HG02763 (cell line): ENCODE data around the gene USP32.
"Not testable (repeated sequence)": the region's sequence is repeated elsewhere in the genome, so short reads cannot be mapped to it uniquely, and the experiment has no call there.

Experiments used
- ATAC-seq: cut with Tn5 transposase; IDR thresholded peaks from one replicate; pipeline ENCODE4 v1.9.1; 2021; ENCODE audit warnings: mild to moderate bottlenecking, moderate library complexity; ENCODE audit not compliant: unreplicated experiment

The USP32 gene

DNA sequence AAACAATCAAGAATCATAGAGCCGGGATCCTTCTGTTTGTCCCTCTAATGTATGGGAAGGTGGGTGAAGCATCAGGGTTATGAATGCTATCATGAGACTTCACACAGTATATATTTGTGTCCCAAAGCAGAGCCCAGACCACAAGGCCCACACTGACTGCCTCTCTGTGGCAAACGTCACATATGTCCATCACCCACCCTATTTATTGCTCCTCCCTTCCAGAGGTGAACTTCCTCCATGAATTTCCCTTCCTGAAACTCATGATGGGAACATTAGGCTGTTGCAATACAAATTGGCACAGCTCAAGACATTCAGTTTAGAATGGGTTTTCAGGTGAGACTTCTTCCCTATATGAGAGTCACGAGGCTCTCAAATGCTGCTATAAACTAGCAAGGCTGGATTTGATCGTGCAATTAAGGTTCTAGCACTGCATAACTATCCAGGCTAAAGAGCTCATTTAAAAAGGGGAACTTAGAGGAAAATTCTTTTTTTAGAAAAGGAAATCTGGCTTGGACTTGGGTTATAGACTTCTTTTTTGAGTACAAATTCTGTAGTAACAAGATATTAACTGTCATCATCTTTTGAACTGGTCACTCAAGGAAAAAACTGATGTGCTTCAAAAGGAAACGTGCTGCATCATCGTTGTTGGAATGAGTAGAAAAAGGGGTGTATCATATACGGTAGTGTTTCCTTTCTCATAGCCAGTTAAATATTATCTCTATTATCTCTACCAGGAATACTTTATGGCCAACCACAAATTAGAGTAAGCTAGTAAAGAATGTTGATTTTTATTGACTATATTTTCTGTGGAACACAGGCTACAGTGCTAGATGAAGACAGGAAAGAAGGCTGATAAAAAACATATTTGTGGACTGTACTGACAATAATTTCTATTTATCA is 204.8 kb downstream of the USP32 start:
- not testable (repeated sequence) for ATAC-seq

GRCh38 chr17:60186372-60186771 is 205.6 kb downstream of the USP32 start:
- not testable (repeated sequence) for ATAC-seq

DNA sequence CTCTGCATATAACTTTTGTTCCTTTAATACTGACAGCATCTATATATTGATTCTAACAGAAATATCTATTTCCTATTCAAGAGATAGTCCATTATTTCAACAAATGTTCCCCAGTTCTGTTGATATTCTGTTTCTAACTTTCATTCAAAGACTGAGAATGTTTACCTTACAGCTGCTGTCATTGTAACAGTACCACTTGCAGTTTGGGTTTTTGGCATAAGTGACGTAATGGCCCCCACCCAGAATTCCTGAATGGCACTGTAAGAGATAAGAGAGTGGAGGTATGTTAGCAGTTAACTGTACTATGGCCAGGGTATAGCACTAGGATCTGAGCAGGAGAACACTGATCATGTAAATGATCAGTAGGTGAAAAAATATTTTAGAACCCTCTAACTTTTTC is 211.6 kb downstream of the USP32 start:
- ATAC-seq: not testable (repeated sequence)

DNA sequence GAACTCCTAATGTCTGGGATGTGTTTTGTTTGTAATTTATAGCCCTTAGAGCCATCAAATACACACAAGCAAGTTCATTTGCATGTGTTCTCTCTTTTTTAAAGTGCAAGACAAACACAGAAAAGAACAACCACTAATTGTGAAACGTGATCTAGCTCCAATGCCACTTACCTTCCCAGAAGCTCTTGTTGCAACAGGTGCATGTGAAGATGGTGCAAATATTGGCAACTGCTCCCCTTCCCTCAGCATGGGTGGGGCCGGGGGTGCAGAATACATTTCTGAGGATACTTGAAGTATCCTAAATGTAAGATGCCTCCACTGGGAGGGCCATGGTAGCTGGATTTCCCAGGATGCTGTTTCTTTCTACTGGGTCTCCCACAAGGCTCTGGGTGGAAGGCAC is 213.8 kb downstream of the USP32 start:
- ATAC-seq: not testable (repeated sequence)

GRCh38 chr17:60176763-60177162 is 215.2 kb downstream of the USP32 start:
- ATAC-seq: not testable (repeated sequence)

DNA sequence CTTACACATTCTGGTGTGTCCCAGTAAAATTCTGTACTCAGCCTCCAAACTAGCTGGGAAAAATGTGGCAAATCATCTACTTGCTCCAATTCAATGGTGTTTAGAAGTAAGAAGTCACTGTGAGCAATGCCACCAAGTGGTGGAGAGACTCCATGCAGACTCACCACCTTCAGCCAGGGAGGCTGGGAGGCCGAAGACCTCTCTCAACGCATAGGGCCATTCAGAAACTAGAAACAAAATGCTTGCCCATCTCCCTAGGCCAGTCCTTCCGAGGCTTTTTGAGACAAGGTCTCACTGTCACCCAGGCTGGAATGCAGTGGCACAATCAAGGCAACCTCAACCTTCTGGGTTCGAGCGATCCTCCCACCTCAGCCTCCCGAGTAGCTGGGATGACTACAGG is 217.2 kb downstream of the USP32 start:
- not testable (repeated sequence) for ATAC-seq

DNA sequence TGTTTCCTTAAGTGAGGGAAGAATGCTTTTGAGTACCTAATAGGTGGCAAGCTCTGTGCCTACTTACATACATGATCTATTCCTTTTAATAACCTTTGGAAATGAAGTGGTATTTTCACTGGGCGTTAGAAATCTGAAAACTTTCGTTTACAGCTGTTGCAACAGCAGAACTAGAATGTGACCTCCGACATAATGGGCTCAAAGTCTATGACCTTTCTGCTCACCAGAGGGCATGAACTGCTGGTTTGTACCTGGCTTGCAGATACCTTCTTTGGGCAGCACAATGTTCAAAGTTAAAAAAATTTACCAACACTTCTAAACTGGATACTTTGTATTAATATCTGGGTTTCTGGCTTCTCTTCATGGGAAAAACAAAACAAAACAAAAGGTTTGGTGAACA is 217.9 kb downstream of the USP32 start:
- no peak for ATAC-seq

DNA sequence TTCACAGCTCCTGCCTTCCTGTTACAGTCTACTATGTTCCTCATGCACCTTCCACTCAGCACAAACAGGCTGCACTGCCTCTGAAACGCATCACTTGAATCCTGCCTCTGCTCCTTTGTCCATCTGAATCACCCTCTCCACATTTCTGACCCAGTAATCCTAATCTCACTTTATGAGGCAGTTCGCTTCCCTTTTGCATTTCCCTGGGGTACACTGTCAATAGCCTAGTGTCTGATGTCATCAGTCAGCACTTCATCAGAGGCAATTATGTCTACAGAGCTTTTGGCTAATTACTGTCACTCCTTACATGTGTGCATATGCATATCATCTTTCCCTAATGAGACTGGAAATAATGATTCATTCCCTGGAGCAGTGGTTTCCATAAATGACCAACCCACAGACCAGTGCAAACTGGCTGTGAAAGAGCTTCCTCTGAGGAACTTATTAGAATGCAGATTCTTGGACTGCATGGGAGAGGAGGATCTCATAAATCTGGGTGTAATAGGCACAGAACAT is 218.6 kb downstream of the USP32 start:
- no peak for ATAC-seq

DNA sequence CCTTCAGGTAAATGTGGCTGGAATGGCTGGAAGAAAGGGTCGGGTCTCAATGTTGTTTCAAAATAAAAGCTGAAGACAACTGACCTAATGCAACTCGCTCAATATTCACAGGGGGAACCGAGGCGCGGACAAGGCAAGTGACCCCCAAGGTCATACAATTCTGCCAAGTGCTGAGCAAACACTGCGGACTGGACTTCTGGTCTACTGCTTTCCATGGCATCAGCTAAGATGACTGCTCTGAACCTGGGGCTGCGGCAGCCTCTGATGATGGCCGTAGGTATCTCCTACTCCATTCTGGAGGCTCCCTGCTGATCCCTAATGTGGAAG is 220.2 kb downstream of the USP32 start:
- no peak for ATAC-seq

GRCh38 chr17:60170835-60171752 is 220.8 kb downstream of the USP32 start:
- ATAC-seq: no peak

GRCh38 chr17:60169921-60170817 is 221.8 kb downstream of the USP32 start:
- ATAC-seq: no peak

DNA sequence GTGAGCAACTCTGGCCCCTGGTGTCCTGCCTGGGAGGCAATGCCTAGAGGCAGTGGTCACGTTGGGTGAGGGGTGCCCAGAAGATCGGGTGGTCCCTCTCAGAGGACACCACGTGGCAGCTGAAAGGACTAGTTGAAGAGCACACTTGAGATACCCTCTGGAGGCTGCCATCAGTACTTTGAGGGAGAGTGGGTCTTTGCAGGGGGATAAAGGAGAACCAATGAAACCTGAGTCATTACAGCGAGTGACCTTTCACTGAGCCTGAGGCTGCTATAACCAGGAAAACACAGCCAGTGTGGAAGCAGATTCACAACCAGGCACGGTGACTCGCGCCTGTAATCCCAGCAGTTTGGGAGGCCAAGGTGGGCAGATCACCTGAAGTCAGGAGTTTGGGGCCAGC is 223.3 kb downstream of the USP32 start:
- ATAC-seq: no peak

DNA sequence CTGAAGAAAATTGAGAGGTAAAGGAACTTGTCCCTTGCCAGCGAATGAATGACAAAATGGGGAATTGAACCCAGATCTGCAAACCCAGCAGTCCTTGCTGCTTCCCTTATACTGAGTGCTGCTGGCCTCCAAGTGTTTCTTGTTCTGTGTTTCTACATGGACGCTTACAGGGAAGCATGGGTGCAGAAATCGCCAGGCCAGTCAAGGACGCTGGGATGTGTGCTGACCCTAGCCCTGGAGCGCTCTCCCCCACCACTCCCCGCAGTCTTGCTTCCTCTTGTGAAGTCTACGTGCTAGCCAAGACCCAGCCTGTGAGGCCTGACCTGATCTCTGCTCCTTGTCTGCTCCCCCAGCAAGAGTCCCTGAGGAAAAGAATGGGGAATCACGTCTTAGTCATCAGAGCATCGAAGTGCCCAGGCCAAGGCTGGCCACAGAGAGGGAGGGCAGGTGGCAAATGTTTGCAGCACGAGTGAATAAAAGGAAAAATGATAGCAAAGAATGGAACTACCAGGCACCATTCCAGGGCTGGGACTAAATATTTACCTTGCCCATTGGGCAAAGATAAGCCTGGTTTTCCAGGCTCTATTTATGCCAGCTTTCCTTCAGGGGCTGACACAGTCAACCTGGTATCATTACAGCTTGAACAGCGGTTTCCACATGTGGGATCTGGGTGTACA is 224.7 kb downstream of the USP32 start:
- no peak for ATAC-seq

DNA sequence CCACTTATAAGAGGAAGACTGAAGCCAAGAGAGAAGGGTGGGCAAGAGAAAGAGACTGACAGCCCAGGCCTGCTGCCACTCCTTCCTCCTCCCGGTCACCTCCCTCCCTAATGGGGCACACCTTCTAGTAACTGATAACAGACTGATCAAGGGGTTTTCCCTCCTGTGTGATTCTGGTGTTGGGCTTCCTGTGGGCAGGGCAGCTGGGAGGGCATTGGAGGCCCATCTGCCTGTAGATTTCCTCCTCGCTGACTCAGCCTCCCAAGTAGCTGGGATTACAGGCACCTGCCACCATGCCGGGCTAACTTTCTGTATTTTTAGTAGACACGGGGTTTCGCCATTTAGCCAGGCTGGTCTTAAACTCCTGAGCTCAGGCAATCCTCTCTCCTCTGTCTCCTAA is 226.0 kb downstream of the USP32 start:
- no peak for ATAC-seq

- ATAC-seq: no peak
These were observed 226.7 kb downstream of the USP32 start for GRCh38 chr17:60165223-60165622.

DNA sequence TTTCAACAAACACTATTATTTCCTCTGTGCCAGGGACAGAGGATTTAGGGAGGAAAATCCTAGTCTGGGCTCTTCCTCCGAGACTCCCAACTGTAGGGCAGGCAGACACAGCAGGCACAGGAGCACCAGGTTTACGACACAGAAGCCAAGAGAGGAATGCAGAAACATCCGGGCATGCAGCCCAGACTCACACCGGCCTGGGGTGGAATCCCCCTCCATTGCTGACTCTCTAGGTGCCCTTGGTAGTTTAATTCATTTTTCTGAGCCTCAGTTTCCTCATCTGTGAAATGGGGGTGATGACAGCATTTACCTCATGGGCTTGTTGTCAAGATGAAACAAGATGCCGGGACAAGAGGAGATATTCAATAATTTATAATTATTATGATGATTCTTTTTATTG is 227.2 kb downstream of the USP32 start:
- no peak for ATAC-seq

- ATAC-seq: no peak
These were observed 227.8 kb downstream of the USP32 start for GRCh38 chr17:60164164-60164563.

- no peak for ATAC-seq
These were observed 228.7 kb downstream of the USP32 start for GRCh38 chr17:60163108-60163784.

DNA sequence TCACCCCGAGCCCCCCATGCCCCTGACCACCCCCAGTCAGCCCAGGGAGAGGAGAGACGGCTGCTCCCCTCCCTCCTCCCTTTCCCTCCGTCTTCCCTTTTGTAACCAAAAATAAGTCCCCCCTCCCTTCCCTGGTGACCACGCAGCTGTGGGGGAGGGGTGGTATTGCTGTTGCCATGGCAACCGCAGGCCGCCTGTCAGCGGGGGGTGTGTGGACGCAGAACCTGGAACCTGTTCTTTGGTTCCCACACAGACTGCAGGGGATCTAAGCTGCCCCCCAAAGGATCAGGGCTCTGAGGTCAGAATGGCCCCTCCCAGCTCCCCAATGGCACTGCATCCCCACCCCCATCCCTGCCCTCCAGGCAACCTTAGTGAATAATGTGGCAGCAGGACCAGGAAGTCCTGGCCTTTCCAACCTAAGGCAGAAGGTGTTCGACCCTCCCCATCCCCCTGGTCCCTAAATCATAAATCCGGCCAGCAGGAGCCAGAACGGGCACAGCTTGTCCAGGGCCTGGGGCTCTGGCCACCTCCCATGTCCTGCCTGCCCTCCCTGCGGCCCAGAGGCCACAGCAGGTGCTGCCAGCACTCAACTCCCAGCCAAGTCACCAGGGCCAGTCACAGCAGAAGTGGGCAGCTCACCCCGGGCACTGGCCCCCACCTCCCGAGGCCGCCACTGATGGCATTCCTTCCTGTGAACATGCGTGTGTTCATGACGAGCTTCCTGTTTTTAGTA is 230.2 kb downstream of the USP32 start:
- no peak for ATAC-seq
